ENCODE data around the gene LSM4. TPM values are rescaled to one million over a fixed set of nuclear protein-coding genes. Genes with fewer than 3 reads are reported as not detected.

Gene LSM4
- total and polyA plus RNA-seq, 2 of the 13 experiments (the other 11 are each of a cell fraction or from before 2014, with no cell fraction given) = 65.8 to 166 TPM

- TF ChIP-seq, protein P1, sequence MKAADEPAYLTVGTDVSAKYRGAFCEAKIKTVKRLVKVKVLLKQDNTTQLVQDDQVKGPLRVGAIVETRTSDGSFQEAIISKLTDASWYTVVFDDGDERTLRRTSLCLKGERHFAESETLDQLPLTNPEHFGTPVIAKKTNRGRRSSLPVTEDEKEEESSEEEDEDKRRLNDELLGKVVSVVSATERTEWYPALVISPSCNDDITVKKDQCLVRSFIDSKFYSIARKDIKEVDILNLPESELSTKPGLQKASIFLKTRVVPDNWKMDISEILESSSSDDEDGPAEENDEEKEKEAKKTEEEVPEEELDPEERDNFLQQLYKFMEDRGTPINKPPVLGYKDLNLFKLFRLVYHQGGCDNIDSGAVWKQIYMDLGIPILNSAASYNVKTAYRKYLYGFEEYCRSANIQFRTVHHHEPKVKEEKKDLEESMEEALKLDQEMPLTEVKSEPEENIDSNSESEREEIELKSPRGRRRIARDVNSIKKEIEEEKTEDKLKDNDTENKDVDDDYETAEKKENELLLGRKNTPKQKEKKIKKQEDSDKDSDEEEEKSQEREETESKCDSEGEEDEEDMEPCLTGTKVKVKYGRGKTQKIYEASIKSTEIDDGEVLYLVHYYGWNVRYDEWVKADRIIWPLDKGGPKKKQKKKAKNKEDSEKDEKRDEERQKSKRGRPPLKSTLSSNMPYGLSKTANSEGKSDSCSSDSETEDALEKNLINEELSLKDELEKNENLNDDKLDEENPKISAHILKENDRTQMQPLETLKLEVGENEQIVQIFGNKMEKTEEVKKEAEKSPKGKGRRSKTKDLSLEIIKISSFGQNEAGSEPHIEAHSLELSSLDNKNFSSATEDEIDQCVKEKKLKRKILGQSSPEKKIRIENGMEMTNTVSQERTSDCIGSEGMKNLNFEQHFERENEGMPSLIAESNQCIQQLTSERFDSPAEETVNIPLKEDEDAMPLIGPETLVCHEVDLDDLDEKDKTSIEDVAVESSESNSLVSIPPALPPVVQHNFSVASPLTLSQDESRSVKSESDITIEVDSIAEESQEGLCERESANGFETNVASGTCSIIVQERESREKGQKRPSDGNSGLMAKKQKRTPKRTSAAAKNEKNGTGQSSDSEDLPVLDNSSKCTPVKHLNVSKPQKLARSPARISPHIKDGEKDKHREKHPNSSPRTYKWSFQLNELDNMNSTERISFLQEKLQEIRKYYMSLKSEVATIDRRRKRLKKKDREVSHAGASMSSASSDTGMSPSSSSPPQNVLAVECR (CRISPR knock-in tag; IDR thresholded peaks at IDR 0.05; ENCODE audit: borderline replicate concordance) = no peak
- TF ChIP-seq CAMTA2 (CRISPR knock-in tag; IDR thresholded peaks at IDR 0.05; ENCODE audit: borderline replicate concordance) (no peak), MLXIP (CRISPR knock-in tag; IDR thresholded peaks at IDR 0.05; ENCODE audit: borderline replicate concordance) (no peak), CENPX (CRISPR knock-in tag; IDR thresholded peaks at IDR 0.05) (no peak), PPARG (CRISPR knock-in tag; conservative IDR thresholded peaks at IDR 0.05) (no peak), AGO1 (IDR thresholded peaks at IDR 0.05; ENCODE audit: low read depth, low read length, poor library complexity, severe bottlenecking) (no peak), TAF1 (CRISPR knock-in tag; IDR thresholded peaks at IDR 0.05) (no peak), ZNF446 (CRISPR knock-in tag; IDR thresholded peaks at IDR 0.05) (no peak), RBM22 (optimal IDR thresholded peaks at IDR 0.05; ENCODE audit: low read length) (no peak)
- TF ChIP-seq, protein P2, sequence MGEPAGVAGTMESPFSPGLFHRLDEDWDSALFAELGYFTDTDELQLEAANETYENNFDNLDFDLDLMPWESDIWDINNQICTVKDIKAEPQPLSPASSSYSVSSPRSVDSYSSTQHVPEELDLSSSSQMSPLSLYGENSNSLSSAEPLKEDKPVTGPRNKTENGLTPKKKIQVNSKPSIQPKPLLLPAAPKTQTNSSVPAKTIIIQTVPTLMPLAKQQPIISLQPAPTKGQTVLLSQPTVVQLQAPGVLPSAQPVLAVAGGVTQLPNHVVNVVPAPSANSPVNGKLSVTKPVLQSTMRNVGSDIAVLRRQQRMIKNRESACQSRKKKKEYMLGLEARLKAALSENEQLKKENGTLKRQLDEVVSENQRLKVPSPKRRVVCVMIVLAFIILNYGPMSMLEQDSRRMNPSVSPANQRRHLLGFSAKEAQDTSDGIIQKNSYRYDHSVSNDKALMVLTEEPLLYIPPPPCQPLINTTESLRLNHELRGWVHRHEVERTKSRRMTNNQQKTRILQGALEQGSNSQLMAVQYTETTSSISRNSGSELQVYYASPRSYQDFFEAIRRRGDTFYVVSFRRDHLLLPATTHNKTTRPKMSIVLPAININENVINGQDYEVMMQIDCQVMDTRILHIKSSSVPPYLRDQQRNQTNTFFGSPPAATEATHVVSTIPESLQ (CRISPR knock-in tag; conservative IDR thresholded peaks at IDR 0.05) = no peak
Measured at GRCh38 chr19:18265582-18265981, 57.3 kb downstream of the LSM4 start (continued).
